Left lobe of liver (tissue), 2 donors: ENCODE data around the gene SLC38A3. TPM values are rescaled to one million over a fixed set of nuclear protein-coding genes. Genes with fewer than 3 reads are reported as not detected.
A peak's percentile ranks its signal among the peaks of the same experiment; 100 is the strongest.

Experiments used
- ATAC-seq: fragments of 200-7000 bp; cut with Tn5 transposase; one replicate; pipeline ENCODE4 v1.9.1; 2020; ENCODE audit warnings: mild to moderate bottlenecking, moderate library complexity
- DNase-seq: peaks from one replicate; pipeline ENCODE4 v3.0.0-alpha.2; 2020; ENCODE audit warnings: low spot score
- total RNA-seq: library from RNA; stranded (reverse); gene quantifications from one replicate; pipeline ENCODE4 v1.2.1, GENCODE V29; 2021
- donor health status: DM: no; HTN: no; CAD: no; lungs with moderate emphysema.
- donor health status: DM: no; HTN: yes; CAD: no.

Gene SLC38A3
- 242 TPM for total RNA-seq

GRCh38 chr3:50204804-50205412 lies at the start of gene SLC38A3:
TSS of gene SLC38A3 (plus strand) at chr3:50205271. CDS start at chr3:50214200, 8,929 bp downstream.
- DNase-seq (peak; percentile 77), ATAC-seq (peak; percentile 64)

- ATAC-seq, result no peak
- DNase-seq, result no peak
Observed at GRCh38 chr3:50155491-50155878, 49.6 kb upstream of the SLC38A3 start.

GRCh38 chr3:50155891-50156290 lies 49.2 kb upstream of the SLC38A3 start:
- no peak for DNase-seq
- no peak for ATAC-seq

- no peak for DNase-seq
- ATAC-seq, result no peak
Observed at GRCh38 chr3:50156549-50157493, 48.2 kb upstream of the SLC38A3 start.

- DNase-seq (no peak), ATAC-seq (no peak)
Observed at GRCh38 chr3:50157827-50158529, 47.1 kb upstream of the SLC38A3 start.

- ATAC-seq (no peak), DNase-seq (no peak)
Observed at GRCh38 chr3:50158530-50159146, 46.4 kb upstream of the SLC38A3 start.

GRCh38 chr3:50160561-50160983 lies 44.5 kb upstream of the SLC38A3 start:
- ATAC-seq (peak; percentile 12), DNase-seq (no peak)

GRCh38 chr3:50161320-50161719 lies 43.8 kb upstream of the SLC38A3 start:
- no peak for DNase-seq
- ATAC-seq, result no peak

GRCh38 chr3:50162034-50162883 lies 42.8 kb upstream of the SLC38A3 start:
- DNase-seq (no peak), ATAC-seq (no peak)

- ATAC-seq (peak; percentile 47), DNase-seq (no peak)
Observed at GRCh38 chr3:50163572-50164455, 41.3 kb upstream of the SLC38A3 start.

GRCh38 chr3:50164481-50164880 lies 40.6 kb upstream of the SLC38A3 start:
- no peak for DNase-seq
- ATAC-seq, result no peak

- DNase-seq (no peak), ATAC-seq (peak; percentile 44)
Observed at GRCh38 chr3:50164984-50165909, 39.8 kb upstream of the SLC38A3 start.

- ATAC-seq (peak; percentile 79), DNase-seq (peak; percentile 69)
Observed at GRCh38 chr3:50165910-50166538, 39.0 kb upstream of the SLC38A3 start.

- DNase-seq (no peak), ATAC-seq (no peak)
Observed at GRCh38 chr3:50166620-50167019, 38.5 kb upstream of the SLC38A3 start.

- ATAC-seq, result no peak
- no peak for DNase-seq
Observed at GRCh38 chr3:50167069-50167840, 37.8 kb upstream of the SLC38A3 start.

- no peak for DNase-seq
- no peak for ATAC-seq
Observed at GRCh38 chr3:50167841-50168209, 37.2 kb upstream of the SLC38A3 start.

- no peak for ATAC-seq
- DNase-seq, result no peak
Observed at GRCh38 chr3:50168388-50168787, 36.7 kb upstream of the SLC38A3 start.
